ENCODE results near the gene COPZ1.
"Not testable (repeated sequence)": the region's sequence is repeated elsewhere in the genome, so short reads cannot be mapped to it uniquely, and the experiment has no call there.

GRCh38 chr12:54281261-54281638, 43.7 kb upstream of the COPZ1 start:
- TF ChIP-seq, protein P1, sequence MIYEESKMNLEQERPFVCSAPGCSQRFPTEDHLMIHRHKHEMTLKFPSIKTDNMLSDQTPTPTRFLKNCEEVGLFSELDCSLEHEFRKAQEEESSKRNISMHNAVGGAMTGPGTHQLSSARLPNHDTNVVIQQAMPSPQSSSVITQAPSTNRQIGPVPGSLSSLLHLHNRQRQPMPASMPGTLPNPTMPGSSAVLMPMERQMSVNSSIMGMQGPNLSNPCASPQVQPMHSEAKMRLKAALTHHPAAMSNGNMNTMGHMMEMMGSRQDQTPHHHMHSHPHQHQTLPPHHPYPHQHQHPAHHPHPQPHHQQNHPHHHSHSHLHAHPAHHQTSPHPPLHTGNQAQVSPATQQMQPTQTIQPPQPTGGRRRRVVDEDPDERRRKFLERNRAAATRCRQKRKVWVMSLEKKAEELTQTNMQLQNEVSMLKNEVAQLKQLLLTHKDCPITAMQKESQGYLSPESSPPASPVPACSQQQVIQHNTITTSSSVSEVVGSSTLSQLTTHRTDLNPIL (CRISPR knock-in tag; IDR thresholded peaks at IDR 0.05; ENCODE audit: low read depth) = not testable (repeated sequence)
- TF ChIP-seq RARB, GLIS3 (CRISPR knock-in tag; IDR thresholded peaks at IDR 0.05): not testable (repeated sequence)

All from SK-N-SH treated with all-trans-retinoic acid at 6 μM for 48 hours (cell line).